NCI-H2029 (cell line): ENCODE measurements around the gene ZBTB43.

Source experiments
- DNase-seq: peaks from one replicate; lab custom pipeline; 2025; lab: John Stamatoyannopoulos, UW

The ZBTB43 gene

GRCh38 chr9:126829035-126829434, 24.2 kb downstream of the ZBTB43 start:
- no peak for DNase-seq

DNA sequence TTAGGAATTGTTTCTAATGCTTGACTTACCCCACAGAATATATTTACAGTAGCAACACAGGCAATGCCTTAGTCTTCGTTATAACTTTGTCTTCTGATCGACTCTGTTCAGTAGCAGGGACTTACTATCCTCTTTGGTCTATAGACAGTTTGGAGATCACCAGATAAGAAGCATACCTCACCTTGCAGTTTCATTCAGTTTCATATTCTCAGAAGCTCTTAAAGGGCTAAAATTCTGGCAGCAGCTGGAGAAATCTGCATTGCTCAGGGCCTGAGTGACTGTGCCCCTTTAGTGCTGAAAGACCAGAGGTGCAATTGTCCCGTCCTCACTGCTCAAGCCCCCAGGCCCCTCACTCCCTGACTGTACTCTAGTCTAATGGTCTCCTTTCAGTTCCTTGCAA, 26.0 kb downstream of the ZBTB43 start:
- DNase-seq = no peak

- no peak for DNase-seq
These were observed 27.6 kb downstream of the ZBTB43 start for GRCh38 chr9:126832440-126832839.

DNA sequence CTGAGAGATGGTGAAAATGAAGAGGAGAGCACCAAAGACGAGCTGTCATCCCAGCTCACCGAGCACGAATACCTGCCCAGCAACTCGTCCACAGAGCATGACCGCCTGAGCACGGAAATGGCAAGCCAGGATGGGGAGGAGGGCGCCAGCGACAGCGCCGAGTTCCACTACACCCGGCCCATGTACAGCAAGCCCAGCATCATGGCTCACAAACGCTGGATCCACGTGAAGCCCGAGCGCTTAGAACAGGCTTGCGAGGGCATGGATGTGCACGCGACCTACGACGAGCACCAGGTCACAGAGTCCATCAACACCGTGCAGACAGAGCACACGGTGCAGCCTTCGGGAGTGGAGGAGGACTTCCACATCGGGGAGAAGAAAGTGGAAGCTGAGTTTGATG, 28.2 kb downstream of the ZBTB43 start:
- no peak for DNase-seq

- DNase-seq = no peak
These were observed 29.0 kb downstream of the ZBTB43 start for GRCh38 chr9:126833710-126834345.

DNA sequence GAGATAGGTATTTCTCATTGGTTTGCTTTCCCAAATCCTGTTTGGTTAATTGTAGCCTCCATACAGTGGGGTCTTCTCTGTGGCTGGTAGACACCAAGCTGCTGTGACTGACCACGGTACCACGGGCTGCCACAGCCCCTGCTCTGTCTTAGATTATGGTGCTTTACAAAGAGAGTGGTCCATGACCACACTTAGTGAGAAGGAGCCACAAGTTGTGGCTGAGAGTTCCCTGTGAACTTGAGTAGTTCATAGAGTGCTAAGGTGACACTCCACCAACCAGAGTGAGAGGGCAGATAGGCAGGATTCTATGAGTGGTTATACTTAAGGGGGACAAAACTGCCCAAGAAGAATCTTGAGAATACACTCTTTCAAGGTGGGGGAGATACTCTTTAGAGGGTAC, 29.8 kb downstream of the ZBTB43 start:
- no peak for DNase-seq

- DNase-seq = no peak
These were observed 31.4 kb downstream of the ZBTB43 start for GRCh38 chr9:126836216-126836615.

DNA sequence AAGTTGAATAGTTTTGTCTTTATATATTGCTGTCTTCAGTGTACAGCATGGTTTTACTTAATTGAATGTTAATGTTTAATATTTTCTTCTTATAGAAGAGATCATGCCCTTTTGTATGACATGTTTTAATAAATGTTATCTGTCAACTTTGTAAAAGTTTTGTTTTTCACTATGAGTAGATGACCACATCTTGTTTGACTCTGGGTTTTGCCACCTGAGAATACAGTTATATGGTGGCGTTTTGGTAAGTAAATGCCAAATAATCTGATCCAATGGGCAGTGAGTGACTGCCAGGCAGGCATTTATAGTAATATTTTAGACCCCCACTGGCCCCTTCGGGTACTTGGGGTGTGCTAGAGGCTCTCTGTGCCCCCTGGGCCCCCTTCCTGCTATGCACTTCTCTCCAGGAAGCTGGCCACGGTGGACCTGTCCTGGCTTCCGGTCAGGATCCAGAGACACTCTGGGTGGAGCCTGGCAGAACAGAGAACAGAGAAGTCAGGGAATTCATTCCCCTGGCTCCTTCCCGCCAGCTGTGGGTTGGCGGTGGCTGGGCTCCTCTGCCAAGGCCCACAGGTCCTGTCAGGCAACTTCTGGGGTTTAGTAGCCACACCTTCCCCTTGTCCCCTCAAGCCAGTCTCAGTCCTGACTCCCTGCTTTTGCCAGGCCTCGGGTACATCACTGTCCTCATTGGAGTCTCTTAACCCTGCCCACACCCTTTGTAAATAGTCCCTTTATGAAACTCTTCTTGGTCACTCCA, 33.4 kb downstream of the ZBTB43 start:
- no peak for DNase-seq

DNA sequence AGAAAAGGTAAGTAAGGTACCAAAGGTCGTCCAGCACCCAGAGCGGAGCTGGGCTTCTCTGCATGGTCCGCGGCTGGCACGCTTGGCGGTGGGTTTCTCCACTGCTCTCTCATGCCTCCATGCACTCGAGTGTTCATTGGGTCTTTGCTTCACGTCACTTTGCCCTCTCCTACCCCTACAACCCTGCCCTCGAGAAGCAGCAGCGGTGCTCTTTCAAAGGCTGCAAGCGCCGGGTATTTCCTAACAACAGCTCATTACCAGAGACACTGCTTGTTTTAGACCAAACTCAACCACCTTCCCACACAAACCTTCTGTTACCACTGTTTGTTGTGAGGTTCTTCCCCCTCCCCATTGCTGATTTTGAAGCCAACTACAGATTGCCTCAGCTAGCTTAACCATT, 34.1 kb downstream of the ZBTB43 start:
- DNase-seq = no peak

DNA sequence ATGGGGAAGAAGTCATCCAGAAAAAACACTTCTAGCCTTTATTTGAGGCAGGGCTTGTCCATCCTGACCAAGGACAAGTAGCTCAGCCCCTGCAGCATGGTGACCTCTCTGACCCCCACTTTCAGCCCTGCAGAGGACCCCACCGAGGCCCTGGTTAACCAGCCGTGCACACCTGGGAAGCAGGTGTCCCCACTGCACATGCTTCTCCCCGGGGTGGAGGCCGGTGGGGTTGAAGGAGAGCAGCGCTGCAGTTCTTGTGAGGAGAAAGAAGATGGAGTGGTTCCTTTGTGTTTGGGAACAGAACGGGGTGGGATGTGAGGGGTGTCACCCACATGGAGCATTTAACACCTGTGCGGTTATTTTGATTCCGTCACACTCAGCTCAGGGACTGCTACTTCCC, 34.5 kb downstream of the ZBTB43 start:
- no peak for DNase-seq

GRCh38 chr9:126842220-126842842, 37.5 kb downstream of the ZBTB43 start:
- DNase-seq = no peak

DNA sequence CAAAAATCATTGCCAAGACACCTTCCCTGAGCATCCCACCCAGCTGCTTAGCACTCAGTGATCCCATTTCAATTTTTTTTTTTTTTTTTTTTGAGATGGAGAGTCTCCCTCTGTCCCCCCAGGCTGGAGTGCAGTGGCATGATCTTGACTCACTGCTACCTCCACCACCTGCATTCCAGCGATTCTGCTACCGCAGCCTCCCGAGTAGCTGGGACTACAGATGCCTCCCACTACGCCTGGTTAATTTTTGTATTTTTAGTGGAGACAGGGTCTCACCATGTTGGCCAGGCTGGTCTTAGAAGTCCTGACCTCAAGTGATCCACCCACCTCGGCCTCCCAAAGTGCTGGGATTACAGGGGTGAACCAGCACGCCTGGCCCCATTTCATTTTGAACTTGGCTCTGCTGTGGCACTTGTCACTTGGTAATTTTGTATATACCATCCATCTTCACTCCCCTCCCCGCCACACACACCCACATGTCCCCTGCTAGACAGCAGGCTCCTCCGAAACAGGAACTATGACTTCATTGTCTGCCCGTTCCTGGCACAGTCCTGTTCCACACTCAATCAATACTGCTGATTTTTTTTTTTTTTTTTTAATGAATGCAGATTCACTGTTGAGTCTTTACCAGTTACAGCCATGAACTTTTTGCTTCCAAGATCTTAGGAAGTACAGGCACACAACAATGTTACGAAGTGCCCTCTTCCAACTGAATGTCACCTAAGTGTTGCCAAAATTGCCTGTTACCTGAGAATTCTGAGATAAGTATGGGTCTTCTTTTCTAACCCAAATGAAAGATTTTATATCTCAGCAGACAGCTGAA, 38.3 kb downstream of the ZBTB43 start:
- DNase-seq = no peak

- no peak for DNase-seq
These were observed 39.2 kb downstream of the ZBTB43 start for GRCh38 chr9:126844085-126844484.

GRCh38 chr9:126847051-126847450, 42.2 kb downstream of the ZBTB43 start:
- no peak for DNase-seq

DNA sequence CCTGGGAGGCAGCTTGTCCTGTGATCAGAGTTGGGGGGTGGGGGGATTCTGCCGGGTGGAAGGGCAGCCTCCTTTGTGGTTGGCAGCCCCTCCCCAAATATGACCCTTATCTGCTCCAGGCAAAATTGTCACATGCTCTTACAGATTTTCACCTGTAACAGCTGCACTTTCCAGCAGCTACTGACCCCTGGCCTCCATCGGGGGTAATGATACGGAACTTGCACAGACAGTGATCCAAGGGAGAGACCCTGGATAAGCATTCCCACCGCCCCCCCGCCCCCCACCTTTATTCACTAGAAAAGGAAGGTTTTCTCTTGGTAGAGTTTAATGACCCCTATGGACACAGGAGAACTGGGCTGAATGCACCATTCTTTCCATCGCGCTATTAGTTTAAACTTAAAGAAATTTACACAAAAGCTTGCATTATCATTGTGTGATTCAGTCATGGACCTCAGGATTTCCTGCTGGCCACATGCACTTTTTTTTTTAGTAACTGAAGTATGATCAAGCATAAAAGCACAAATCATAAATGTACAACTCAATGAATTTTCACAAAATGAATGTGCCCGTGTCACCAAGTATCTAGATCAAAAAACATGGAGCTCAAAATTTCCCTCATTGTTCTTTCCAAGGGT, 44.9 kb downstream of the ZBTB43 start:
- DNase-seq = no peak

DNA sequence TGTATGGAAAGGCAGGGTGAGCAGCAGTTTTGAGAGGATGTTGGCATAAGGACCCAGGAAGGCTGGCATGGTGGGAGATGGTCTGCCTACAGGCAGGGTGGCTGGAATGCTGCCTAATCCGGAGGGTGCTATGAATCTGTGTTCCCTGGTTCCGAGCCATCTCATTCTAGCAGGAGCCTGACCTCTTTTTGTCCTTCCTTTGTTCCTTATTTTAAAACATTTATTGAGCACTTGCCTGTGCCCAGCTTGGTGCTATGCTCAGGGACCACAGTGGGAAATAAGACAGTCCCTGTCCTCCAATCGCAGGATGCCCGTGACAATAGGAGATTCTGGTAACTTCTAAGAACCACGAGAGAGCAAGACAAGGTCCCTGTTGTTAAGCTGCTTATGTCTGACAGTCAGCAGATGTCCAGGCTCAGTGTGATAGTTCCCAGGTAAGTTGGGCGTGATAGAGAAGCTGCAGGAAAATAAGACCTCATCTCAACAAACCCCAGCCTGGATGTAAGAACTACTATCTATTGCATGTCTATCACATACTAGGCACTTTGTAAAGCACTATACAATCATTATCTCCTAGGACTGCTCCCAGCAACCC, 46.5 kb downstream of the ZBTB43 start:
- DNase-seq = no peak

DNA sequence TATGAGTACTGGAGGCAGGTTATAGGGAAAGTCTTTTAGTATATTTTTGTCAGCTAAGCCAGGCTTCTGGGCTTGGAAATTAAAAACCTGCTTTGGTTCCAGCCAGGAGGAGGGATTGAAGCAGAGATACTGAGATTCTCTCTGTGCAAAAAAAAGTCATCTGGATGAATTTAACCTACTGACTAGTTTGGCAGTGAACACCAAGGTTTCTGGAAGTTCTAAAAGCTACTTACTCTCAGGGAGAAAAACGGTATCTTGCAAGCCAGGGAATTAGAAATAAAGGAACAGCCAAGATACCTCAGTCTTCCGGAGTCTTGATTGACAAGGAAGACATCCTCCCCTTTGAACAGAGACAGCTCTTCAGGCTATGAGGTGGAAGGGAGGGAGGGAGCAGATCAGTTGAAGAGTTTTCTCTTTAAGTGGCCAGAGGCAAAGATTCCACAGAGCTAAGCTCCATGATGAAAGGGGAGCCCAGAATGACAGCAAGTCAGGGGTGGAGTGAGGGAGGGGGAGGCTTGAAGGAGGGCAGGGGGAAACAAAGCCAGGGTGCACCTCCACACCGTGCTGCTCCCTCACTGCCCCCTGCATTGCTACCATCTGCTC, 47.3 kb downstream of the ZBTB43 start:
- DNase-seq = no peak

- no peak for DNase-seq
These were observed 48.8 kb downstream of the ZBTB43 start for GRCh38 chr9:126853667-126854066.

DNA sequence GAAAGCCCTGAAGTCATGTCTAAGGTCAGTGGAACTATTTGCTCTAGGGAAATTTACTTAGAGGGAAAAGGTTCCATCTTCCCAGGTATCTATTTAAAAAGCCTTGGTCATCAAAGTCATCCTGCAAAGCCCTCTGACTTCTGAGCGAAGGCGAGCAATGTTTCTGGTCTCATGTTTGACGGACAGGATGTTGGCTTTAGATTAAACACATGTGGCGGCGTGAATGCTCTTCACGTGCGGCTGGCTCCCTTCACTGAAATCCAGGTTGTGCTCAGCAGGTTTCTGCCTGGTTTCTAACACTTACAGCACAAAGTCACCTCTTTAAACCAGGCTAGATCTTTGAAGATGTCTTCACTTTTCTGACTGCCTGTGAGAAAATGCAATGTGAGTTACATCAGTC, 49.9 kb downstream of the ZBTB43 start:
- no peak for DNase-seq

DNA sequence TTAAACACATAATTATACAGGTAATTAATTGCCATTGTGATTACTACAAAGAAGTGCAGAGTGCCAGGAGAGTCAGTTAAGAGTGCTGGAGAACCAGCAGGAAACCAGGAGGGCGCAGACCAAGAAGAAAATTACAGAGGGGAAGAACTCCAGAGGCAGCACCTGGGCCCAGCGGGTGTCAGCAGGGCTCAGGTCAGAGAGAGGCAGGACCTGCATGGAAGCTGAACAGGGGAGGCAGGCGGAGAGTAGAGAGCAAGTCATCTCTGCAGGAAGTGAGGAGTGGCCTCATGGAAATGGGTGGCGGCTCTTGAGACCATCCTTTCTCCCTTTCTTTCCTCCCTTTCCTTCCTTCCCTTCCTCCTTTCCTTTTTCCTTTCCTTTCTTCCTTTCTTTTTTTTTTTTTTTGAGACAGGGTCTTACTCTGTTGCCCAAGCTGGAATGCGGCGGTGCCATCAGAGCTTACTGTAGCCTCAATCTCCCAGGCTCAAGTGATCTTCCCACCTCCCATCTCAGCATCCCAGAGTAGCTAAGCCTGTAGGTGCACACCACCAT, 51.6 kb downstream of the ZBTB43 start:
- DNase-seq = no peak
